Measurements from ENCODE around the gene ZNF362. TPM values are rescaled to one million over a fixed set of nuclear protein-coding genes. Genes with fewer than 3 reads are reported as not detected.
"Not testable (repeated sequence)": the region's sequence is repeated elsewhere in the genome, so short reads cannot be mapped to it uniquely, and the experiment has no call there.

Gene ZNF362
- total and polyA plus RNA-seq, 12 donors, result 7.8 to 37.3 (median 23.8) TPM

DNA sequence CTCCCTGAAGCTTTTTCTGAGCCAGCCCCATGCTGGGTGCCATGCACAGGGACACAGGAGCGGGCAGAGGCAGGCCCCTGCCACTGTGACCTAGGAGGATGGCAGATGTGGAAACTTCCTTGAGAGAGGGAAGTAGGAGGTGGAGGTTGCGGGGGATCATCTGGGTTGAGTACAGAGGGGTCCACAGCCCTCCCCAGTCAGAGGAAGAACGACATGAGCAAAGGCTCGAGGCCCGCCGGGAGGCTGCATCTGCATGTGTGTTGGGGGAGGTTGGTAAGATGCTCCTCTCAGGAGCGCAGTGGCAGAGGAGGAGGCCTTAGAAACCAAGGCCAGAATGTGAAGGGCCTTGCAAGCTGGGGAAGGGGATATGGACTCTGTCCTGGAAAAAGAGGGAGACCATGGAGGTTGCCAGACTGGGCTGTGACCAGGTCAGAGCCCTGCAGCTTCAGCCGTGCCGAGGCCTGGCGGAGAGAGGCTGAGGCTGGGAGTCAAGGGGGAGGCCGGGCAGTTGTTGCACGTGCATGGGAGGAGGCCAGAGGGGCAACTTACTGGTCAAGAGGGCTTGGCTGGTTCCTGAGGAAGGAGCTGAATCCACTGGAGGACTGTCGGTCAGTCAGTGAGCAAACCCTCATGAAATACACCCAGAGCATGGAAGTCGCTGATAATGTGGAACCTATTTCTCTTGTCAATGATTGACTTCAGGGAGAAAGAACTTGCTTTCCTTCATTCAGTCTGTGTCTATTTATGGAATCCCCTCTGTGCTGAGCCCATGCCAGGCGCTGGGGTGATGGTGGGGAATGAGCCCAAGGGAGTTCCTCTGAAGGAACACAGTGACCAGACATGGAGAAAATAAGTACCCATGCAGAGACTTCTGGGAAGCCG is 32.9 kb downstream of the ZNF362 start:
- no peak overlapping the region for H3K4me3 ChIP-seq
- H3K27me3 ChIP-seq, result no peaks in the 10 kb centered on the region
- TF ChIP-seq, protein P1, sequence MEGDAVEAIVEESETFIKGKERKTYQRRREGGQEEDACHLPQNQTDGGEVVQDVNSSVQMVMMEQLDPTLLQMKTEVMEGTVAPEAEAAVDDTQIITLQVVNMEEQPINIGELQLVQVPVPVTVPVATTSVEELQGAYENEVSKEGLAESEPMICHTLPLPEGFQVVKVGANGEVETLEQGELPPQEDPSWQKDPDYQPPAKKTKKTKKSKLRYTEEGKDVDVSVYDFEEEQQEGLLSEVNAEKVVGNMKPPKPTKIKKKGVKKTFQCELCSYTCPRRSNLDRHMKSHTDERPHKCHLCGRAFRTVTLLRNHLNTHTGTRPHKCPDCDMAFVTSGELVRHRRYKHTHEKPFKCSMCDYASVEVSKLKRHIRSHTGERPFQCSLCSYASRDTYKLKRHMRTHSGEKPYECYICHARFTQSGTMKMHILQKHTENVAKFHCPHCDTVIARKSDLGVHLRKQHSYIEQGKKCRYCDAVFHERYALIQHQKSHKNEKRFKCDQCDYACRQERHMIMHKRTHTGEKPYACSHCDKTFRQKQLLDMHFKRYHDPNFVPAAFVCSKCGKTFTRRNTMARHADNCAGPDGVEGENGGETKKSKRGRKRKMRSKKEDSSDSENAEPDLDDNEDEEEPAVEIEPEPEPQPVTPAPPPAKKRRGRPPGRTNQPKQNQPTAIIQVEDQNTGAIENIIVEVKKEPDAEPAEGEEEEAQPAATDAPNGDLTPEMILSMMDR (IDR thresholded peaks at IDR 0.05), result no peak
- TF ChIP-seq POLR2A (IDR thresholded peaks at IDR 0.05), result no peak
- H3K4me1 ChIP-seq (replicated peaks in 1 of 2), result peaks cover 0 to 19% of the 10 kb centered on the region in 2 donors
- H3K9me3 ChIP-seq (replicated peaks in 1 of 3), result no peaks in the 10 kb centered on the region
- H3K36me3 ChIP-seq (replicated peaks in 1 of 2), result peaks cover 0 to 10% of the 10 kb centered on the region in 2 donors
- 88 to 94% (median 90%) methylated on average over 15 to 16 of the region's 16 CpGs for WGBS, 4 donors
- no peak overlapping the region for H3K27ac ChIP-seq
- peak in 1 of 7 donors; percentile 8 for DNase-seq
- intact Hi-C loops (cut with DNase I), result no loop called here

DNA sequence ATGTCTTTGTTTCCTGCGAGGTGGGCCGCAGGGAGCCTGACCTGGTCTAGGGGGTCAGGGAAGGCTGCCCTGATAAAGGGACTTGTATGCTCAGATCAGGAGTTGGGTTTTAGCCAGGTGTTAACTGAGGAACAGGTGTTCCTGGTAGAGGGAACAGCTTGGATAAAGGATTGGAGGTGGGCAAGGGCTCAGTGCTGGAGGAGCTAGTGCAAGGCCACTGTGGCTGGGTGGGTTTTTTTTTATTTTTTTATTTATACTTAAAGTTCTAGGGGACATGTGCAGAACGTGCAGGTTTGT is 33.5 kb downstream of the ZNF362 start:
- DNase-seq, result no peak
- WGBS, 4 donors, result 89 to 94% (median 93%) methylated on average over 3 of the region's 3 CpGs
- H3K9me3 ChIP-seq (replicated peaks in 1 of 3), result no peaks in the 10 kb centered on the region
- peaks cover 0 to 19% of the 10 kb centered on the region in 2 donors for H3K4me1 ChIP-seq (replicated peaks in 1 of 2)
- no peaks in the 10 kb centered on the region for H3K27me3 ChIP-seq
- H3K27ac ChIP-seq, result no peak overlapping the region
- H3K36me3 ChIP-seq (replicated peaks in 1 of 2), result peaks cover 0 to 11% of the 10 kb centered on the region in 2 donors
- intact Hi-C loops (cut with DNase I), result loop anchor here in 1 of 2 donors (10.0 kb wide), 1 partner anchor 65 kb away; no protein-coding TSS in a partner anchor
- H3K4me3 ChIP-seq, result no peak overlapping the region
- TF ChIP-seq, protein P1 (IDR thresholded peaks at IDR 0.05), result no peak
- TF ChIP-seq POLR2A (IDR thresholded peaks at IDR 0.05), result no peak

DNA sequence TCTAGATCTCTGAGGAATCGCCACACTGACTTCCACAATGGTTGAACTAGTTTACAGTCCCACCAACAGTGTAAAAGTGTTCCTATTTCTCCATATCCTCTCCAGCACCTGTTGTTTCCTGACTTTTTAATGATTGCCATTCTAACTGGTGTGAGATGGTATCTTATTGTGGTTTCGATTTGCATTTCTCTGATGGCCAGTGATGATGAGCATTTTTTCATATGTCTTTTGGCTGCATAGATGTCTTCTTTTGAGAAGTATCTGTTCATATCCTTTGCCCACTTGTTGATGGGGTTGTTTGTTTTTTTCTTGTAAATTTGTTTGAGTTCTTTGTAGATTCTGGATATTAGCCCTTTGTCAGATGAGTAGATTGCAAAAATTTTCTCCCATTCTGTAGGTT is 34.3 kb downstream of the ZNF362 start:
- WGBS, 4 donors, result 88 to 100% (median 95%) methylated on average over 1 of the region's 2 CpGs
- intact Hi-C loops (cut with DNase I), result loop anchor here in 1 of 2 donors (10.0 kb wide), 1 partner anchor 66 kb away; no protein-coding TSS in a partner anchor

DNA sequence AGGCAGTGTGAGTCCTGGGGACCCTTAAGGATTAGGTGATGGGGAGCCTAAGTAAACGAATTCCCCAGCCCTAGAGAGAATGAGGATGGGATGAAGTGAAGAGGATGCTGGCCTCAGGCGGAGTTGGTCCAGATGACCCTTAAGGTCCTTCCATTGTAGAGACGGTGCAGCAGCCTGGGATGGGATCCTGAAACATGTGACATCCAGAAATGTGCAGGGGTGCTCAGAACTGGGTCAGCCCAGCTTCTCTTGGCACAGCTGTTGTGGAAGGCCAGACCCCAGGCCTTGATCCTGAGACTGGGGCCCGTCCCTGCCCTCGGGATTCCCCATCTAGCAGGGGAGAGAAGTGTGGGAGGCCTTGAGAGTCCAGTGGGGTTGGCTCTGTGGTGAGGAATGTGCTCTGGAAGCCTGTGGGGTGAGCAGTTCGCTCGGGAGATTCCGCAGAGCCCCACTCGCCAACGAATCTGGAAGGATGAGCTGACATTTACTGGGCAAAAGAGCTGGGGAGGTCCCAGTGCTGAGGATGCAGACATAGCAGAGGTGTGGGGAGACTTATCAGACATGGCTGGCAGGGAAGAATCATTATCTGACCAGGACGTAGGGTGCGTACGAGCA is 36.5 kb downstream of the ZNF362 start:
- 69 to 82% (median 72%) methylated on average over 12 to 13 of the region's 13 CpGs for WGBS, 4 donors
- Histone ChIP-seq H3K9me3 (replicated peaks in 1 of 3) (no peaks in the 10 kb centered on the region), H3K27me3 (no peaks in the 10 kb centered on the region), H3K4me3 (no peak overlapping the region), H3K4me1 (replicated peaks in 1 of 2) (peaks cover 0 to 4% of the 10 kb centered on the region in 2 donors), H3K27ac (peak overlapping the region in 1 of 5 donors; percentile 61), H3K36me3 (replicated peaks in 1 of 2) (peaks cover 0 to 19% of the 10 kb centered on the region in 2 donors)
- intact Hi-C loops (cut with DNase I), result loop anchor here in 1 of 2 donors (10.0 kb wide), 1 partner anchor 68 kb away; no protein-coding TSS in a partner anchor
- TF ChIP-seq, protein P1 (IDR thresholded peaks at IDR 0.05), result no peak
- no peak for TF ChIP-seq POLR2A (IDR thresholded peaks at IDR 0.05)
- DNase-seq, result peak in 1 of 7 donors; percentile 18

More for the DNA sequence above, 34.3 kb downstream of the ZNF362 start:
- not testable (repeated sequence) for DNase-seq; H3K27ac ChIP-seq; H3K9me3 ChIP-seq (replicated peaks in 1 of 3); H3K4me3 ChIP-seq; H3K27me3 ChIP-seq
- Histone ChIP-seq H3K4me1 (replicated peaks in 1 of 2) (peaks cover 0 to 19% of the 10 kb centered on the region in 2 donors), H3K36me3 (replicated peaks in 1 of 2) (peaks cover 0 to 18% of the 10 kb centered on the region in 2 donors)

All from adrenal gland (tissue), 12 donors.